Endometrial microvascular endothelial cells (primary cell): ENCODE measurements around the gene ABL1. TPM values are rescaled to one million over a fixed set of nuclear protein-coding genes. Genes with fewer than 3 reads are reported as not detected.

Experiments used
- in situ Hi-C: cut with HindIII; loops from 2 replicates; pipeline ENCODE4 v1.10.0; 2017; ENCODE audit warnings: low sequenced_read_pairs, low pct_unique_long_range_greater_than_20kb; ENCODE audit errors: inconsistent ontology term
- total RNA-seq: library from RNA; depleted of rRNA; stranded (reverse); fragments of >200 nt; gene quantifications from one replicate; pipeline ENCODE4 v1.2.3, GENCODE V29; 2015; ENCODE audit errors: inconsistent ontology term

Gene ABL1
- total RNA-seq, 1 donor from 2014 or later = 38.0 TPM

DNA sequence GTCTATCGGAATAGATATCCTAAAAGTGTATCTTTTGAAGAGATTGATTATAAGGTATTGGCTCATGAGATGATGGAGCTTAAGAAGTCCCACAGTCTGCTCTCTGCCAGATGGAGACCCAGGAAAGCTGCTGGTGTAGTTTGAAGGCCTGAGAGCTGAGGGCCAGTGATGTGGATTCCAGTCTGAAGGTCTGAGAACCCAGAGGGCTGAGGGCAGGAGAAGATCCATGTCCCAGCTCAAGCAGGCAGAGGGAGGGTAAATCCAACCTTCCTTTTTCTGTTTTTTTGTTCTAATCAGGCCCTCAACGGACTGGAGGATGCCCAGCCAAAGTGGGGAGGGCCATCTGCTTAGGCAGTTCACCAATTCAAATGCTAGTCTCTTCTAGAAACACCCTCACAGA, 11.0 kb upstream of the ABL1 start:
- in situ Hi-C loops = no loop called here

- in situ Hi-C loops = no loop called here
These were observed 10.3 kb upstream of the ABL1 start for GRCh38 chr9:130824643-130825350.

DNA sequence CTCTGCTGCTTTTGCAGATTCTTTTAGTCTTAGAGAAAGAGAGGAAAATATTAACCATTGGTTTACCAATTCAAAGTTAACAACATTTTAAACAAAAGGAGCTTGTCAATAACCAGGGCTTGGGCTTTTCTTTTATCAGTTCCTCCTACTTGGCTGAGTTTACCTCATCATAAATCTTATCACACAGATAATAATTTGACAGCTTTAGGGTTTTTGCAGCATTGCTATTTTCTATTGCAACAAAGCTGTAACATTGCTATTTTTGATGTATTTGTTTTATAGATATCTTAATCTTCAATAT, 9.8 kb upstream of the ABL1 start:
- in situ Hi-C loops = no loop called here

GRCh38 chr9:130825809-130826208, 9.2 kb upstream of the ABL1 start:
- in situ Hi-C loops = no loop called here

DNA sequence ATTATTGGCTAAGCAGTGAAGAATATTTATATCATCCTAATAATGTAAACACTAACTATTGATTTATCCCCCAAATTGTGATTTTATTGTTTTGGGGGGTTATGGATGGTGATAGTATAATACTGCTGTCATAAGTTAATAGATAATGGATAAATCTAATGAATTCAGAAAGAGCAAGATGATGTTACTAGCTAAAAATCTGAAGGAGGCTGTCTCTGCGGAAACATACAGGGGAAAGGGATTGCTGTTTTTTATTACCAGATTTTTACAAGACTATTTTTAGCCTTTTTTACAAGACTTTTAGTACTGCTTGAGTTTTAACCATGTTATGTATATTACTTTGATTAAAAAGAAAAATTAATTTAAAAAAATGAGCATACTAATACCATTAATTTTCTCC, 5.3 kb upstream of the ABL1 start:
- in situ Hi-C loops = no loop called here

GRCh38 chr9:130830231-130830760, 4.8 kb upstream of the ABL1 start:
- in situ Hi-C loops = no loop called here

GRCh38 chr9:130831077-130831476, 4.0 kb upstream of the ABL1 start:
- in situ Hi-C loops = no loop called here

- in situ Hi-C loops = no loop called here
These were observed 1.7 kb upstream of the ABL1 start for GRCh38 chr9:130833031-130833990.

DNA sequence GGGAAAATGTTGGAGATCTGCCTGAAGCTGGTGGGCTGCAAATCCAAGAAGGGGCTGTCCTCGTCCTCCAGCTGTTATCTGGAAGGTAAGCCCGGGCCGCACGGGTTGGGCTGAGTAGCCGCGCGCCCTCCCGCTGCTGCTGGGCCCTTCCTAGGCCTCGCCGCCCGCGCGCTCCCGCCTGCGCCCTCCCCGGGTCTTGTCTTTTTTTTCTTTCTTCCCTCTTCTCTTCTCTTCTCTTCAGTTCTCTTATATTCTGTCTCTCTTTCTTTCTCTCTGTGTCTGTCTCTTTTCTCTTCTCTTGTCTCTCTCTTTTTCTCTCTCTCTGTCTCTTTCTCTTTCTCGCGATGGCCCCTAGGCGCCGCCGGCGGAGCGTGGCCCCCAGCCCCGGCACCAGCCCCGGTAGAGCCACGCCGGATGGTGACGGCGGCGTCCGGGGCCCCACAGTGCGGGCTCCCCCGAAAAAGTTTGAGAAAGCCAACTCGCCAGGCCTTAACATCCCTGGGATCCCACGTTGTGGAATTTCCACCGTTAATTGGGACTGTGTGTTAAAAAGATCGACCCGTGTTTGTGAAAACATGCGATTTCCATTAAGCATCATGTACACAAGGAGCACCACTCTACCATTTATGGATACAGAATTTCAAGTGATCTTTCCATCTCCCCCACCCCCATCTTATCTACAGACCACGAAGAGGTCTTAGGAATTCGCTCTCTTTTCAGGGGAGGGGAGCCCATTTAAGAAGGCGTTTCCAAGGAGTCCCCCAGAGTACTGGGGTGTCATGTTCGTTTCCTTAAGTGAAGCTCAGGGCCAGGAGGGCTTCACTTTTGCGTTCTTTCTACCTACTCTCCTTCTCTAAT, 616 bp downstream of the ABL1 start:
- in situ Hi-C loops = no loop called here

DNA sequence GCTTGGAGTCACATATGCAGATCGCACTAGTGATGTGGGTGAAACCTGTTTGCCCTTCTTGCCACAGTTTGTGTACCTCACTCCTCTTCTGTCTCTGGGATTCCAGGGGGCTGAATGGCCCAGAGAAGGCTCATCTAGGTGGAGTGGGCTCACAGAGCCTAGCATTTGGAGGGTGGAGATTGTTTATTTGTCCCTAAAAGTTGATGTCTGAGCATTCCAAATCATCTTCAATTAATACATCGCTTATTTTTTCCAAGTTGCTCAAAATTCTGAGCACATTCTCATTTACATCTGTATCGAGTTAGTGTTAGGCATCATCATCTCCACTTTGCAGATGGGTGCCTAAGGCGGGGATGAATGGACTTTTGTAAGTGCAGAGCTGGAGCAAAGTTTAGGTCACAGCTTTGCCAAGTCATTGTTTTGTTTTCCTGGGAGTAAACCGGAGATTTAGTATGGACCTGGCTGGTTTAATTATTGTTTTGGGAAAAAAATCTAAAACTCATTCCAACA, 2.0 kb downstream of the ABL1 start:
- in situ Hi-C loops = no loop called here

DNA sequence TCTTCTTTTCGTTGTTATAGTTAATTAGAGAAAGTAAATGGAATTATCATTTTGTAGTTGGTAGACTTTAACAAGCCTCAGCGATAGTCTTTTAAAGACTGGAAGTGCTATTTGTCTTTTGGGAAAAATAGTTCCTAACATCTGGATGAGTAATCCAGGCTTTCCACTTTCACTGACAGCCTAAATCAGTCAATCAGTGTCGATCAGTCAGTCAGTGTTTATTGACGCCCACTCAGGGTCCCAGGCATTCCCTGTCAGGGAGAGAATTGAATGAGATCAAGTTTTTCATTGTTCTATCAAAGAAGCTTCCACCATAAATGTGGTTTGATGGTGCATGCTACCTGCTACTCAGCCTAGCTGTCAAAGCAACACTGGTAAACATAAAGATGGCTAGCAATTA, 2.6 kb downstream of the ABL1 start:
- in situ Hi-C loops = no loop called here

DNA sequence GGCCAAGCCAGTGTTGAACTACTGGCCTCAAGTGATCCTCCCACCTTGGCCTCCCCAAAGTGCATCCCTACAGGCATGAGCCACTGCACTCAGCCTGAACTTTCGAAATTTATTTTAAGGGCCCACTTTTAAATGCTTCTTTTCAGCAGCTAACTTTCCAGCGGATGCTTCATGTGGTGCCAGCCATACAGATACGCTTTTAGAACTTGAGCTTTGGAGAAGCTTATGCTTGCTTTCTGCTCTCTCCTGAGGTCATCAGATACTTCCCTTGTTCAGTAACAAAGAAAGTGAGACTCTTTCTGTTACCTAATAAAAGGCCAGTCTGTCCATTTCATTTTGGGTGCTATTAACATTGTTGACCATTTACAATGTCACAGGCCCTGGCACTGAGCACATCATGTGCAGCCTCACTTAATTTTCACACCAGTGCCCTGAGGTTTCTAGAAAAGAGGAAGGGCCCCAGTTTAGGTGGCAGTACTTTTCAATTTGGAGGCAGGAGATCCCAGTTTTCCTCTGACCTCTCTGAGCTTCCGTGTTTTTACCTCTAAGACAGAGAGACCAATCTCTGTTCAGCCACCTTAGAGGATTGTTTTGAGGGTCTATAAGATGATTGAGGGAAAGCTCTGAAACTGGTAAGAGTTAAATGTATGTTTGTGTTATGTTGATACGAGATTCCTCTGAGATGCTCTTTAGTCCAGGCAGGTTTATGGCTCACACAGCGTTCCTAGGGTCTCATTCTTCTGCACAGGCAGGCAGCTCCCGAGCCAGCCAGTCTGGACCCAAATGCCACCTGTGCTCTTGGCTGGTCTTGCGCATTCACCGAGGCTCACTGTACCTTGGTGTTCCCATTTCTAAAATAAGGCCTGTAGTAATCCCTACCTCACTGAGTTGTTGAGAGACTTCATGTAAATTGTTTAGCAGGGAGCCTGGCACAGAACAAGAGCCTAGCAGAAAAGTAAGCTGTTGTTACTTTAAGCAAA, 4.4 kb downstream of the ABL1 start:
- in situ Hi-C loops = no loop called here

DNA sequence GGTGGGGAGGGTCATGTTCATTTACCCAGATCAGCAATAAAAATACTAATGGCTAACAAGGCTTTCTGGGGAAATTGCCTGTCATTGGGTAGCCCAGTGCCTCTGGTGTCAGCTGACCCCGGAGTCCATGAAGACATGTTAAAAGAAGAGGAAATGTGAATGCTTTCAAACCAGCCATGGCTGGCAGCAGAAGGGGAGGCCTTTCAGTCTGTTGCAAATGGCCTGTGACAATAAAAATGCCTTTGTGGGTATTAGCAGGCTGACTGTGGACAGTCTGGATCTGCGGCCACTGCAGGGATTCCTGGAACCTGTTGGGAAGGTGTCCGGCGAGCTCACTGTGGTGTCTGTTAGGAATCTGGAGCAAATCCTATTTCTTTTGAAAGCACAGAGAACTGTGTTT, 7.5 kb downstream of the ABL1 start:
- in situ Hi-C loops = no loop called here

DNA sequence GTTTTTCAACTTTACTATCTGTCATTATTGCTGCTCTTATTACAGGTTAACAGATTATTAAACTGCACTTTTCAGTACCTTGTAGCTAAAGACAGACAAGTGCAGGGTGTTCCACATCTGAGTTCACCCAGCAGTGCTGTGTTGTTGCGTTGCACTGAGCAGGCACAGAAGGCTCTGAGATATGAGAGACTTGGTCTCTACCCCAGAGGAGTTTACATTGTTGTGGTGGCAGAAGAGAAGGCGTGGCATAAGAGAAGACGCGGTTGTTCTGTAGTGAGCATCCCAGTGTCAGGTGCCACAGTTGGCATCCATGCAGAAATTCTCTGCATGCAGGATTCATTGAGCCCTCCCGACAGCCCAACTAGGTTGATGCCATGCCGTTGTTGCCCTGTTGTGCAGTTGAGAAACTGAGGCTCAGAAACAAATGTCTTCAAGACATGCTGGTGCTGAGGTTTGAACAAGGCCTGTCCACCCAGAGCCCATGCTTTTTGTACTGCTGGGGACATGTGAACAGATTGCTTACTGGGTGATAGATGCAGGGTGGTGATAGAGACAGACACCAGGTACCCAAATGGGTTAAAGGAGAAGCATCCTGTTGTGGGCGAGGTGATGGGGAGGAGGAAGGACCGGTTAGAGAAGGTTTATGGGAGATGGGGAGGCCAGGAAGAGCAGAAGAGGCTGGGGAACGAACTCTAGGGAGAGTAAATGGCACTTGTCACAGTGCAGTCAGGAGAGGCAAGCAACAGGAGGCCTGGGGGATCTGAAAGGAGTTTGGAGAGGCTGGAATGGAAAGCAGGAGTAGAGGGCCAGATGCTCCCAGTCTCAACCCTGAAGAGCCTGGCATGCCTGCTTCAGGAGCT, 8.2 kb downstream of the ABL1 start:
- in situ Hi-C loops = no loop called here

DNA sequence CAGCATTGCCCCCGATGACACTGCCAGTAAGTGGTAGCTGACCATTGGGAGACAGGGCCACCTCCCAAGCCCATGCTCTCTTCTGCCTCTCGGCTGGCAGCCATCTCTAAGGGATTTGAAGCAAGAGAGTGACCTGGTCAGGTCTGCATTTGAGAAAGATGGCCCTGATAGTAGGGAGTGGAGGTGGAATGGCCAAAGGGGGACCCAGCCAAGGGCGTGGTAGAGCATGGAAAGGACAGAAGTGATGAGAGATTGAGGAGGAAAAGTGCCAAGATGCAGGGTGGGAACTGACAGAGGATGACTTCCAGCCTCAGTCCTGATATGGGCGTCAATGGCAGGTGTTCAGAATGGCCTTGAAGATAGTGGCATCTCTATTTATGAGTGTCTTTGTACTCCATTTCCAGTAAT, 9.0 kb downstream of the ABL1 start:
- in situ Hi-C loops = no loop called here

GRCh38 chr9:130845254-130845653, 10.2 kb downstream of the ABL1 start:
- in situ Hi-C loops = no loop called here

- in situ Hi-C loops = no loop called here
These were observed 10.9 kb downstream of the ABL1 start for GRCh38 chr9:130845901-130846481.
